ENCODE measurements around the gene STK32B. TPM values are rescaled to one million over a fixed set of nuclear protein-coding genes. Genes with fewer than 3 reads are reported as not detected.

The STK32B gene
- total RNA-seq, 4 donors from 2014 or later, result 0.39 to 2.7 (median 2.4) TPM

- Histone ChIP-seq H3K27me3 (peaks cover 0 to 23% of the 10 kb centered on the region in 2 donors), H3K4me3 (no peak overlapping the region), H3K27ac (no peak overlapping the region), H3K4me1 (peaks cover 0 to 13% (median 0%) of the 10 kb centered on the region in 4 donors), H3K36me3 (no peaks in the 10 kb centered on the region), H3K9me3 (peaks cover 0 to 11% (median 0%) of the 10 kb centered on the region in 4 donors)
- WGBS, 2 donors, result 65 to 73% methylated on average over 3 of the region's 3 CpGs
- no peak for DNase-seq (ENCODE audit: low spot score in 2 of 2)
- TF ChIP-seq POLR2A (IDR thresholded peaks at IDR 0.05) (no peak), EP300 (IDR thresholded peaks at IDR 0.05) (no peak), CTCF (IDR thresholded peaks at IDR 0.05) (no peak)
These were observed 29.7 kb upstream of the STK32B start for GRCh38 chr4:5021546-5021945.

- Histone ChIP-seq H3K27ac (peak overlapping the region in 1 of 4 donors; percentile 54), H3K4me3 (no peak overlapping the region), H3K36me3 (no peaks in the 10 kb centered on the region), H3K4me1 (peaks cover 0 to under 1% (median 0%) of the 10 kb centered on the region in 4 donors), H3K27me3 (peaks cover 0 to 3% of the 10 kb centered on the region in 2 donors), H3K9me3 (peaks cover 0 to 11% (median 0%) of the 10 kb centered on the region in 4 donors)
- peak in 1 of 2 donors; percentile 38 for TF ChIP-seq EP300 (IDR thresholded peaks at IDR 0.05)
- TF ChIP-seq POLR2A (IDR thresholded peaks at IDR 0.05), result no peak
- TF ChIP-seq CTCF (IDR thresholded peaks at IDR 0.05), result no peak
- WGBS, 2 donors, result 78 to 79% methylated on average over 6 of the region's 6 CpGs
- DNase-seq (ENCODE audit: low spot score in 2 of 2), result peak in 1 of 2 donors; percentile 65
These were observed 26.6 kb upstream of the STK32B start for GRCh38 chr4:5024673-5025072.

GRCh38 chr4:5026371-5026770 lies 24.9 kb upstream of the STK32B start:
- 89 to 96% methylated on average over 3 of the region's 3 CpGs for WGBS, 2 donors
- TF ChIP-seq EP300 (IDR thresholded peaks at IDR 0.05) (no peak), CTCF (IDR thresholded peaks at IDR 0.05) (no peak), POLR2A (IDR thresholded peaks at IDR 0.05) (no peak)
- no peak overlapping the region for H3K27ac ChIP-seq
- H3K4me3 ChIP-seq, result no peak overlapping the region
- H3K36me3 ChIP-seq, result no peaks in the 10 kb centered on the region
- no peaks in the 10 kb centered on the region for H3K27me3 ChIP-seq
- no peak for DNase-seq (ENCODE audit: low spot score in 2 of 2)
- H3K4me1 ChIP-seq, result no peaks in the 10 kb centered on the region
- H3K9me3 ChIP-seq, result peaks cover 0 to 11% (median 0%) of the 10 kb centered on the region in 4 donors

- no peak for DNase-seq (ENCODE audit: low spot score in 2 of 2)
- TF ChIP-seq CTCF (IDR thresholded peaks at IDR 0.05) (no peak), POLR2A (IDR thresholded peaks at IDR 0.05) (no peak), EP300 (IDR thresholded peaks at IDR 0.05) (no peak)
- Histone ChIP-seq H3K27ac (no peak overlapping the region), H3K27me3 (no peaks in the 10 kb centered on the region), H3K4me1 (no peaks in the 10 kb centered on the region), H3K4me3 (no peak overlapping the region), H3K36me3 (no peaks in the 10 kb centered on the region), H3K9me3 (peaks cover 0 to 11% (median 0%) of the 10 kb centered on the region in 4 donors)
These were observed 23.9 kb upstream of the STK32B start for GRCh38 chr4:5027346-5027745.

GRCh38 chr4:5028480-5028879 lies 22.8 kb upstream of the STK32B start:
- no peaks in the 10 kb centered on the region for H3K27me3 ChIP-seq
- TF ChIP-seq CTCF (IDR thresholded peaks at IDR 0.05) (no peak), POLR2A (IDR thresholded peaks at IDR 0.05) (no peak), EP300 (IDR thresholded peaks at IDR 0.05) (no peak)
- no peak for DNase-seq (ENCODE audit: low spot score in 2 of 2)
- WGBS, 2 donors, result 97 to 98% methylated on average over 2 of the region's 2 CpGs
- H3K36me3 ChIP-seq, result no peaks in the 10 kb centered on the region
- H3K4me1 ChIP-seq, result peaks cover 0 to 5% (median 0%) of the 10 kb centered on the region in 4 donors
- no peak overlapping the region for H3K4me3 ChIP-seq
- no peak overlapping the region for H3K27ac ChIP-seq
- H3K9me3 ChIP-seq, result peaks cover 0 to 2% (median 0%) of the 10 kb centered on the region in 4 donors
